ENCODE results near the gene FOXD1. TPM values are rescaled to one million over a fixed set of nuclear protein-coding genes. Genes with fewer than 3 reads are reported as not detected.

The FOXD1 gene
- total and polyA plus RNA-seq, 2 of the 4 experiments (the other 2 are of a cell fraction), result 3.2 to 23.1 TPM

- Histone ChIP-seq H3K4me2 (ENCODE audit: low read depth, low read length) (no peak overlapping the region), H4K8ac (ENCODE audit: low read depth in 2 of 2, low read length in 2 of 2) (no peak overlapping the region), H4K5ac (ENCODE audit: low read depth, low read length) (no peak overlapping the region), H3K4ac (ENCODE audit: low read depth, low read length) (no peak overlapping the region), H2AK5ac (ENCODE audit: low read depth, low read length) (no peak overlapping the region), H3K27me3 (ENCODE audit: control insufficient read depth, insufficient read depth, low read length) (peaks cover 4% of the 10 kb centered on the region; the same call in 1 of the 2 replicates), H3K9ac (ENCODE audit: low read depth, low read length) (no peak overlapping the region), H2BK15ac (ENCODE audit: low read depth, low read length) (no peak overlapping the region), H3K4me1 (ENCODE audit: control insufficient read depth, insufficient read depth, low read length) (no peaks in the 10 kb centered on the region; the same call in 1 of the 2 replicates), H3K4me3 (ENCODE audit: insufficient read depth, low read depth, low read length) (no peak overlapping the region), H3K23ac (ENCODE audit: low read depth, low read length) (no peak overlapping the region), H2BK5ac (ENCODE audit: low read depth, low read length, poor library complexity, severe bottlenecking) (no peak overlapping the region), H2AFZ (replicated peaks; ENCODE audit: low read length, poor library complexity) (no peak overlapping the region), H4K20me1 (ENCODE audit: insufficient read depth, low read length) (no peaks in the 10 kb centered on the region), H2AK9ac (replicated peaks; ENCODE audit: low read depth, low read length, poor library complexity) (no peak overlapping the region), H3K56ac (ENCODE audit: extremely low read depth, insufficient read depth, low read length) (no peak overlapping the region), H3K9me1 (ENCODE audit: insufficient read depth, low read length) (0 out of 2 replicates have a peak, but pooled peaks cover 3% of the 10 kb centered on the region), H2BK20ac (ENCODE audit: low read depth, low read length) (no peak overlapping the region), H2BK120ac (ENCODE audit: low read depth, low read length) (no peak overlapping the region), H3K14ac (replicated peaks; ENCODE audit: low read depth, low read length) (no peak overlapping the region), H3K18ac (ENCODE audit: low read depth, low read length) (no peak overlapping the region), H3K79me1 (ENCODE audit: low read depth in 1 of 2, low read length in 2 of 2) (no peaks in the 10 kb centered on the region), H3K9me3 (ENCODE audit: control insufficient read depth, insufficient read depth, low read length) (no peaks in the 10 kb centered on the region), H3K27ac (ENCODE audit: insufficient read depth, low read length) (no peak overlapping the region), H4K91ac (ENCODE audit: insufficient read depth, low read depth, low read length) (no peak overlapping the region), H3K36me3 (ENCODE audit: control insufficient read depth, insufficient read depth, low read length) (no peaks in the 10 kb centered on the region)
- no peak for ATAC-seq (ENCODE audit: low read depth)
- DNase-seq, result no peak
- dilution Hi-C loops (cut with HindIII; ENCODE audit: low sequenced_read_pairs, unreplicated experiment), result no loop called here
- 80% methylated on average over 2 of the region's 3 CpGs; no CpG with 5 or more reads in 1 of the 2 experiments for WGBS, 2 experiments (ENCODE audit: extremely low coverage in 2 of 2, insufficient read length in 1 of 2)
- no peak for TF ChIP-seq MAZ (IDR thresholded peaks at IDR 0.05; ENCODE audit: borderline replicate concordance, low read depth, low read length)
- TF ChIP-seq FOS (IDR thresholded peaks at IDR 0.05; ENCODE audit: low read depth, low read length), result no peak
- TF ChIP-seq NFE2L2 (IDR thresholded peaks at IDR 0.05; ENCODE audit: low read depth, low read length), result no peak
- TF ChIP-seq POLR2A (IDR thresholded peaks at IDR 0.05; ENCODE audit: low read depth, low read length), result no peak
- TF ChIP-seq CTCF (conservative IDR thresholded peaks at IDR 0.05; ENCODE audit: low read depth, low read length), result no peak
- TF ChIP-seq MAFK (IDR thresholded peaks at IDR 0.05; ENCODE audit: low read depth, low read length), result no peak
- TF ChIP-seq USF2 (IDR thresholded peaks at IDR 0.05; ENCODE audit: low read depth, low read length), result no peak
- no peak for TF ChIP-seq RAD21 (IDR thresholded peaks at IDR 0.05; ENCODE audit: low read length)
- TF ChIP-seq MXI1 (IDR thresholded peaks at IDR 0.05; ENCODE audit: borderline replicate concordance, low read depth, low read length), result no peak
- no peak for TF ChIP-seq RCOR1 (IDR thresholded peaks at IDR 0.05; ENCODE audit: insufficient replicate concordance, low read length)
- no peak for TF ChIP-seq RFX5 (IDR thresholded peaks at IDR 0.05; ENCODE audit: low read depth, low read length)
- TF ChIP-seq BHLHE40 (IDR thresholded peaks at IDR 0.05; ENCODE audit: low read depth, low read length), result no peak
- no TSS peak for BruUV-seq (replicated peaks)
- in situ Hi-C loops (cut with MboI; ENCODE audit: low sequenced_read_pairs), result no loop called here
- intact Hi-C loops (cut with micrococcal nuclease), result no loop called here
- ChIA-PET CTCF (no interaction called here), POLR2A (ENCODE audit: unreplicated experiment) (no interaction called here)
Observed at GRCh38 chr5:73488806-73489205, 40.2 kb upstream of the FOXD1 start.

All from IMR-90 (cell line).